Hematopoietic multipotent progenitor cell (in vitro differentiated cells): ENCODE results near the gene TENM3. TPM values are rescaled to one million over a fixed set of nuclear protein-coding genes. Genes with fewer than 3 reads are reported as not detected.

Experiments used
- DNase-seq, 3 donors: peaks; one replicate each; pipeline ENCODE4 v3.0.0-alpha.2; 2011 to 2015; ENCODE audit warnings: low read depth in 2 of 3, low spot score in 2 of 3
- total RNA-seq: library from RNA; depleted of rRNA; stranded (reverse); fragments of >200 nt; gene quantifications from one replicate; pipeline ENCODE4 v1.2.3, GENCODE V29; 2012

TENM3 gene
- total RNA-seq, 1 donor, result not detected

DNA sequence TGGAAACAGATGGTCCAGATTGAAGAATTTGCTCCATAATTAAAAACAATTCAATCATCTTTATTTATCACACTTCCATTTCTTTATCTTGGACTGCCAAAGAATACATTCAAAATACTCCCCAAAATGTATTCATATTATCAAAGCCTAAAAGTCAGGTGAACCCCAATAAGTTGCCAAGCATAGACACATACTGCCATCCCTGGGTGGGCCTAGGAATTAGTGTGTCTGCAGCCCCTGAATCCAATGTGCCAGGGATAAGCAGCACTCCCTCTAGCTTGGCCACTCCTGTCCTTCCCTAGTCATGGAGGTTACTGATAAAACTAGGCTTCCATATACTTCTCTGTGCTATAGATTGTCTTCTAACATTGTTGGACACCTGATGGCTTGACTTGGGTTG, 199.9 kb downstream of the TENM3 start:
- no peak for DNase-seq

DNA sequence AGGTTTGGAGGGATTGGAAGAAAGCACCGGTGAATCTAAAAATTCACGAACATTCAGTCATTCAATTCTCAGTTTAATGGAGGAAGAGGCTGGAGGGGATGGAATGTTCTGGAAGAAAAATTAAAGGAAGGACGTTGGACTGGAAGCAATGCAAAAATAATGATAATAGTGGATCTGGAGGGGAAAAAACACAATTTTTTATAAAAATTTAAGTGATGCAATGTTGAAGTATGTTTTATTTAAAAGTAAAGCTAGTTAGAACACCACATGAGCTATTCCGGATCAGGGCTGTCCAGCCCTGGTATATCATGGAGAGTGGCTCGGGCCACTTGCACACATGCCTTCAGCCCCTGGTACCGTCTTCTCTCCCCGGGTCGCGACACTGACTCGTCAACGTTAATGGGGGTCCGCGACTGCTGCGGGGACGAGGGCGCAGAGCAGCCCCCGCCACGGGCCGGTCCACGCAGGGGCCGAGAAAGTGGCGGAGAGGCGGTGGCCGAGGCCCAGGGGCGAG, 204.6 kb downstream of the TENM3 start:
- no peak for DNase-seq

DNA sequence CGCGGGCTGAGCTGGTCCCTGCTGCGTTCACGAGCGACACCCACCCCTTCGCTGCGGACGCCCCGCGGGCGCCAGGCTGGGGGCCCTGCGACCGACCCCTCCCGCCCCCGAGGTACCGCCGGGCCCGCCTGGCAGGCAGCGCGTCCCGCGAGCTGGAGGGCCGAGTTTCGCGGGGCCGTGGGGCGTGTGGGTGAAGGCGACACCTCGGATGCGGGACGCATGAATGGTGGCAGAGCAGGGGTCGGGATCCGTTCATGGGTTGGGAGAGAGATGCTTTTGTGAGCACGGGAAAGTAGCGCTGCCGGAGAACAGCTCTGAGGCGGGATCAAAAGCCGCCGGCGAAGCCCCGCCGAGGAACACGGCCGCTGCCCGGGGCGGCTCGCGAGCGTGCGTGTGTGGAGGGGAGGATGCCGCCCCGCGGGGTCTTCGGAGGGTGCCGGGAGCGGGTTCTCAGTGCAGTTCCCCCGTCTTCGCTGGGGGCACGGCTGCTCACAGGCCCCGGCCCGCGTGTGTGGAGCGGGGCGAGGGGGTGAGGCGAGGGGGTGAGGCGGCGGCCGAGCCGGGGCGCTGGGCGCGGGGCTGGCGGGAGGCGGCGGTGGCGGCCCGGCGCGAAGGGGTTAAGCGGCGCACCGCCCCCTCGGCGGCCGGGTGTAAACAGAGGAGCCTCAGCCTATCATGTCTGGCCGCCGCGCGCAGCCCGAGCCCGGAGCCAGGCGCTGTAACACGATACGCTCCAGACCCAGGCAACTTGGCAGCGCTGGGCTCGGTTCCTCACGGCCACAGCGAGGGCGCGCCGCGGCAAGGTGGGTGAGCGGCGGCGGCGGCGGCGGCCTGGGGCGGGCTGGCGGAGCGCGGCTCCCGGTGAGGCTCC, 205.3 kb downstream of the TENM3 start:
- peak in 2 of 3 donors; percentile 59 to 66 for DNase-seq

DNA sequence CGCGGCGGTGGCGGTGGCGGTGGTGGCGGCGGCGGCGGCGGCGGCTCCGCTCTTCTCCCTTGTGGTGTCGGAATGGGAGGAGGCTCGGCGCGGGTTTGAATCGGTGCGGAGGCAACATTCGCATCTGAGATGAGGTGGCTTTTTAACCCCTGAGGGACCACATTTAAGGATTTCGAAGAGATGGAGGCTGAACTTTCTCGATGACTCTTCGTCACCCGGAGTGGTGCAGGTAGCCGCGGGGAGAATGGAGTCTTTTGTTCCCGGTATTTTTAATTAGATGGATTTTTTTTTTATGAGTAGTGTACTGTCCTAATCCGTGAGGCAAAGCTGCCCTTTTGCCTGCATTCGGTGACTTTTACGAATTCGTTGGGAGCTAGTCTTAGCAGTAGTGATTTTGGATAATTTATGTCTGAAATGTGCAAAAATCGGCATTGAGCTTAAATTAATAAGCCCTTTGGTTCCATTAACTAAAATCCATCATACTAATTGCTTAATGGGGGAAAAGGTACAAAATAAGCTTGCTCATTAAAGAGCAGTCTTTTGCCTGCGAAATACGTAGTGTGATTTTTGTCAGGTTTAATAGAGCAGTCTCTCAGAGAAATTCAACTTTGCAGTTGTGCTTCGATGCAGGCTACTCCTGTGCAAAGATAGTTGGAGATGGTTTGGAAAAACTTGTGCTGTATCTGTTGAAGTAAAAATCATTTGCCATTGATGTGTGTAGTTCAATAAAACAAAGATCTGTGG, 206.2 kb downstream of the TENM3 start:
- peak in 1 of 3 donors; percentile 30 for DNase-seq

DNA sequence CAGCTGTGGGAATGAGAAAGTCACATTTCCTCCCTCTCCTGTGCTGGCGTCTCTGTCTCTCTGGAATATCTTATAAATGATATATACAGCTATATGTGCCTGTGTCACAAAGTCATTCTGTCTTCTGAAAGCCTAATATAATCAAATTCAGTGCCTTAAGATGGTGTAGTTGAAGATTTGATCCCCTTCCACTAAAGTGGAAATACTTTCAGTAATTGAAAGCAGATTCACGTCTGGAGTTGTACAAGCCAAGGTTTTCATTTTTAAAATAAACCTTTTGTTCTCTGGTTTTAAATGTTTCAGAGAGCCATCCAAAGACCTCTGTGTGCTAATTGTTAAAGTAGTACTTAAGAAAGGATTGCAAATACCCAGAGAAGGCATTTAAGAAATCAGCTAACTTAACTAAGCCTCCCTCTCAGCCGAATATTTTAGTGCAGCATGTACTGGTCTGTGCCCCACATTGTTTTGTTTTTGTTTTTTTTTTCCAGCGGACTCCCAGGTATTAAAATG, 206.8 kb downstream of the TENM3 start:
- peak in 1 of 3 donors; percentile 20 for DNase-seq

DNA sequence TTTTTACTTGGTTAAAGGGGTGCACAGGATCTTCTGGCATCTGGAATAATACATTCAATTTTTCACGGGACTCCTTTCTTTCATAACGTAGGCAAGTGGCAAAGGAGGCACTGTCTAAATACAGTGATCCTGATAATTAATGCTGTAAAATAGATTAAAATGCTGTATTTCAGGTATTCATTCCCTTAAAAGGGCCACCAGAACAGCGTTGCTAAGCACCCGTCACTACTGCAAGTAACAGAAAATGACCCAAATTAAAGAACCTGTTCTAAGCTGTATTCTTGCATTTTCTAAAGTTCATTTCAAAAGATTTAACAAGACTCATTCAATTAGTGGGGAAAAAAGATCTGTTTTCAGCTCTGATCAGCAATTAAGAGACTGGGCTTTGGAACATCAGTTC, 208.2 kb downstream of the TENM3 start:
- DNase-seq, result no peak

DNA sequence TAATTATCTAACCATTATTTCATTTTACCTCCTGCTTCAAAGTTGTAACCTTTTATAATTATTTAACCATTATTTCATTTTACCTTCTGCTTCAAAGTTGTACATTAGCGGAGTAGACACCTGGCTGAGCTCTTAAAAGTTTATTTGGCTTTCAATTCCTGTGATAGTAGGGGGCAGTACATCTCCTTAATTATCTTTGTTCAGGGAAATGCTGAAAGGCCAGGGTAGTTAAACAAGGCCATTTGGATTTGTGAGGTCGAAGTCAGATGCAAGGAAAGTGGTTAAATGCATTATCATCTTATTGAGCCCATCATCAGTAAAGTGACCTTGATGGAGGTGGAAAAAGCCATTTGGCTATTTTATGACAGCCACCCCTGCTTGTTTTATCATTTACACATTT, 210.6 kb downstream of the TENM3 start:
- DNase-seq, result no peak

DNA sequence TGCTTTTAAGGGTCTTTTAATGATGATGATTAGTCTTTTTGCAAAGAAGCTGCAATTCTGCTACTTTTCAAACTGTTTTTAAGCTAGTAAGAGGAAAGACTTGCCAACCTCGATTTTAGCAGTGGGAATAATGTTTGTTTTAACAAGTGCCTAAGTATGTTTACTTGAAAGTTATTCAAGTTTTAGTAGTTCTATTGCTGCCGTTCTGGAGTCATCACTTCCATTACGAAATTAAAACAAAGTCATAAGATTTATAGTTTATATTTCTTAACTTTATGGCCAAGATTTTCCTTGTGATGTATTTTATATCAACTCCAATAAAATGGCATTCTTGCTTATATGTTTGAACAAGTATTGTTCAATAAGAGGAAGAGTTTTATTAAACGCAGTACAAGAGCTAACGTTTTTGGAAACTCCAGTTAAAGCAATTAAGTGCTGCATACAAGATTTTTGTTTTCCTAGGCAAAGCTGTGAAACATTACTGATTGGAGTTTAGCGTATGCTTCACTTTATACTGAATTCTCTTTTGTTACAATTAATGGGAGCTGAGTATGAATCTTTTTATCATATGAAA, 211.3 kb downstream of the TENM3 start:
- DNase-seq, result no peak

DNA sequence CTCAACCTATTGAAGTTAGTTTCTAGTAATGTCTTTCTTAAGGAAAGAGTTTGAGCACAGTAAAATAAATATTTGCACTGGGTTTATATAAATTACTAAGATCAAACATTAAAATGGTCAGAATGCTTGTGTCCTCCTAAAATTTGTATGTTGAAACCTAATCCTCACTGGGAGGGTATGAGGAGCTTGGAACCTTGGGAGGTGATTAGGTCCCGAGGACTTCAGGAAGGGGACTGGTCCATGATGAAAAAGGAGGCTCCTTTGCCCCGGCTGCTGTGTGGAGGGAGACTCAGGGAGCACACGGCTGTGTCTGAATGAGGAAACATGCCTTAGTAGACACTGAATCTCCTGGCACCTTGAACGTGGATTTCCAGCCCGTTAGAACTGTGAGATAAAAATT, 221.9 kb downstream of the TENM3 start:
- no peak for DNase-seq

DNA sequence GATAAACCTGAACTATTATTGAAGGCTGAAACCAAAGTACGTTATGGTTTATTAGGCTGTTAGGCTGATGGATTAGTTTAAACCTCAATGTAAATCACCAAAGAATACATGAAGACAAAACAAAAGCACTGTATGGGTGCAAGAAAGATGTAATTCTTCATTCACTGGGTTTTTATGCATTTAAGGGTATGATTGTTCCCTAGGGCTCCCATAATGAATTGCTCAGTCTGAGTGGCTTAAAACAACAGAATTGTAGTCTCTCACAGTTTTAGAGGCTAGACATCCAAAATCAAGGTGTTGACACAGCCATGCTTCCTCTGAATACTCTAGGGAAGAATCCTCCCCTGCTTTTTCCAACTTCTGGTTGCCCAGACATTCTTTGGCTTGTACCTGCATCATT, 222.8 kb downstream of the TENM3 start:
- no peak for DNase-seq

DNA sequence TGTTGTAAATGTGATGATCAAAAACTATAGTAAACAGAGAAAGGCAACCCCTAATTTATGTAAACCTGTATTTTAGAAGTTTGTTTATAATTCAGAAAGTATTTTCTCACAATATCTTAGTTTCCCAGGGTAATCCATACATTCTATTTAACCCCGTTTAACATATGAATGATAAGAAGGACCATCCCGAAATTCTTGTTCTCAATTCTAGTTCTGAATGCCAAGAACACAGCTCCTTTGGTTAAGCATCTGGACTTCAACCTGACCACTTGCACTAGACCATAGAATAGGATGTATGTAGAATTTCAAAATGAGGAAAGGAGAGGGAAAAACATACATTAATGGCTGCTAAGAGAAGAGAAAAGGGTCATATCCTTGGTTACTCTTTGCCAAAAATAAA, 227.0 kb downstream of the TENM3 start:
- no peak for DNase-seq

DNA sequence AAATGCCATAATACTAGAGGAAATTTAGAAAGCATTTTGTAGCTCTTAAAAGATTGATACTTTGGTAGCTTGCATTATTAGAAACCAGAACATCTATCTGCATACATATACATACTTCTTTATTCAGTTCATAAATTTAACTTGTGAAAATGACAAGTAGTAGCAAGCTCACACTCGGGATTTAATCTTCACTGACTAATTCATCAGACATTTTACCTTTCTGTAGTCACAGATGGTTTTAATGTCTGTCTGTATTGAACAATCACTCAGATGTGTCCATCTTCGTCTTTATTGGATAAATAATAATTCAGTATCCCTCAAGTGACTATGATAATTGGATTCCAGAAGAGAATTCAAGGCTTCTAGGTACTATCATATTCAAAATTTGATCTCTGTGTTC, 232.3 kb downstream of the TENM3 start:
- no peak for DNase-seq

DNA sequence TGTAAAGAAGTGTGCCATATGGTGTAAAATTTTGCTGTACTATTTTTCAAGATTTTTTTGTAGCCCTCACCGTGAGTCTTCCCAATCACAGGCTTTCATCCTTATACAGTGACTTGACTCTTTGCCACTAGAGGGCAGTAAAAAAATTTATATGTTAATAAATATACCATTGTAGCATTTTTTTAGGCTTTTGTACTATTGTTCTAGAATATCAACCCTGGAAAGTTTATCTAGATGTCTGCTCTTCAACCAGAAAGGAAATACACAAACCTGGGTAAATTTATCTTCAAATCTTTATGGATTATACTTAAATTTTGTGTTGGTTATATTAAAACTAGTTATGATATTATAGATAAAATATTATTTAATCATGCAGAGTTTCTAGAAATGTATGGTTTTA, 235.3 kb downstream of the TENM3 start:
- DNase-seq, result peak in 2 of 3 donors; percentile 24 to 66

DNA sequence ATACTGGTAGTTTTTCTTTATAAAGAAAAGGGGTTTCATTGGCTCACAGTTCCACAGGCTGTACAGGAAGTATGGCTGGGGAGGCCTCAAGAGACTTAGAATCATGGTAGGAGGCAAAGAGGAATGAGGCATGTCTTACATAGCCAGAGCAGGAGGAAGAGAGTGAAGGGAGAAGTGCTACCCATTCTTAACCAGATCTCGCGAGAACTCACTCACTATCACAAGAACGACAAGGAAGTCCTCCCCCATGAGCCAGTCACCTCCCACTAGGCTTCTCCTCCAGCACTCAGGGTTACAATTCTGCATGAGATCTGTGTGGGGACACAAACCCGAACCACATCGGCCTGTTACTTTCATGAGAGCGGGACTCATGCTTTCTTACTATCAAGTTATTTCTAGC, 240.5 kb downstream of the TENM3 start:
- no peak for DNase-seq

DNA sequence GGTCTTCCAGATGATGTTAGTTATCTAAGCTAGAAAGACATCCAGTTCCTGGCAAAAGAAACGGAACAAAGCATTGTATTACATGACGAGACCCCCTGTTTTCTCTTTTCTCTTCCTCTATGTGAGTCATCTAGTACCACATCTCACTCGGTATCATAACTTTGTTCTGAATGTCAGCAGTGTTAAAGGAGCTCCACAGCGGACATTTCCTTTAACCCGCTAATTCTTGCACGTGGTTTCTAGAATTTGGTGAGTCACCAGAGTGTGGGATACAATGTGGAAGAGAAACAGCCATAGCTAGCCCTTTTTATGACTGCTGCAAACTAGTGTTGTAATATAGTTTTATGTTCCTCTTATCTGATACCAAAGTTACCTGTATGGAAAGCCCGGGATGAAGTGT, 243.7 kb downstream of the TENM3 start:
- no peak for DNase-seq

DNA sequence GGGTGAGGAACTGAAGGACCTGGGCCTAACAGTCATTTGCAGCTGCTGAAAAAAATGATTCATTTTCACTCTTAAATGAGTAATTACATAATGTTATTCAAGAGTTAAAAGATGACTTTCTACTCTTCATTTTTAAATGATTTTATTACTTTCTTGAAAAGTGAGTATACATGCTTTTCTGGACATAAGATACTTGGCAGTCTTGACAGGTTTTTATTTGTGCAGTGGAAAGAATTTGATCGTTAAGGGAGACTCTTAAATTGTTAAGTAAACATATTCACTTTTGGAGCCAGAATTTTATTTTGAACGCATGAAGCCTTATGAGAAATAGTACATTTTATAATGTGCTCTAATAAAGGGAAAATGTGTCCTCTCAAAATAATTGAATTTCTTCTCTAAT, 245.7 kb downstream of the TENM3 start:
- DNase-seq, result no peak

DNA sequence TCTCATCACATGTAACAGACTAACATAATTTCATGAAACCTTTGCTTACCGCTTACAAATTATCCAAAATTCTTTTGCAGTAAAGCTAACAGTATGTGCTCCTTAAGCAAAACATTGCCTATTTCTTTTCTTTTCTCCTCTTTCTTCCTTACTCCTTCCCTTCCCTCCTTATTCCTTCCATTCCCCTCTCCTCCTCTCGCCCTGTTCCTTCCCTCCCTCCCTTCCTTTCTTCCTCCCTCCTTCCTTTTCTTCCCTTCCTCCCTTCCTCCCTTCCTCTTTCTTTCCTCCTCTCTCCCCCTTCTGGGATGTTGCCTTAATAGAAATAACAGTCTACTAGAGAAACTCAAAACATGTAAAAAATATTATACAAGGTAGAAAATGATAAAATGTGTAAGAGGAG, 246.4 kb downstream of the TENM3 start:
- no peak for DNase-seq

DNA sequence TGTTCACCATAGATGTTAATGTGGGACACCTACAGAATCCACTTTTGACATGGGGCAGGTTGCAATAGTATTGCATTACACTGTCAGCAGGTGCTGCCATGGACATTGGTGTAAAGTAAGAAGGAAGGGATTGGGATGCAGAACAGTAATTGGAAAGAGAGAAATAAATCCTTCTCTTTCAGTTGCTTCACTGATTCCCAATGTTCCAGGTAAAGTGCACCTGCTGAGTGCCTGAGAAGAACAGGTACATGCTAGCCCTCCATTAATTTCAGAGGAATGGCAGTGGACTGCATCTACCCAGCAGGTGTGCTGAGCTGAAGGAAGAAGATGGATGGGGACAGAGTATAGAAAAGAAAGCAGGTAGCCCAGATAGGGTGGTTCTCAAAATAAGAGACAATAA, 248.5 kb downstream of the TENM3 start:
- no peak for DNase-seq

DNA sequence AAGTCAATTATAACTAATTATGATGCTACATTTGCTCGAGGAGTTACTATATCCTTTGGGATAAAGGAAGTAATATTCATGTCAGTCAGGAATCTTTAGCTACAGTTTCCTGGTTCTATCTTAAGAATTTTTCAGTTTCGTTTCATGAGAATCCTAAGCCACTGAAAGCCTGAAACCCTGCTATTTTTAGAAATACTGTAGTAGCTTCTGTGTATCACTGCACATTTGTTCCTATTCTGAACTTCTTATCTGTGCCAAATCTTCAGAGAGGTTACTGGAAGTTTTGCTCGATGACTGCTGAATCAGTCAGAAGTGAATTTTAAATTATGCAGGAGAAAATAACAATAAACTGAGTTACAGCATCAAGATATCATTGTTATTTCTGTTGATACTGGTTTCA, 249.2 kb downstream of the TENM3 start:
- DNase-seq, result peak in 1 of 3 donors; percentile 4

DNA sequence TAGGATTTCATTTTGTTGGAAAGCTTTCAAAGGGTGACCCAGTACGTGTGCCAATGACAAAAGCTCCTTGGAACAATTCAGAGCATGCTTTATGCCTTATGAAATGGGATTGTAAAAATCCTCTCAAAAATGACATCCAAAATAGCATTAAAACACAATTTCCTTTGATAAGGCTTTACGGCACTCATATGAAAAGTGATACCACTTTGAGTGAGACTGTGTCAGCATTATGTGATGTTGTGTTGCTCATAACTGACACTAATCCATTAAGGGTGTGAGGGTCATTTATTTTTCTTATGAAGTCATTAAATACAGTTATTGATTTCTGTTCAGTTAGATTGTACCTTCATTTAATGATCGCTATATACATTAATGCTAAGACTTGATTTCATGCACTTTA, 250.2 kb downstream of the TENM3 start:
- DNase-seq, result no peak

DNA sequence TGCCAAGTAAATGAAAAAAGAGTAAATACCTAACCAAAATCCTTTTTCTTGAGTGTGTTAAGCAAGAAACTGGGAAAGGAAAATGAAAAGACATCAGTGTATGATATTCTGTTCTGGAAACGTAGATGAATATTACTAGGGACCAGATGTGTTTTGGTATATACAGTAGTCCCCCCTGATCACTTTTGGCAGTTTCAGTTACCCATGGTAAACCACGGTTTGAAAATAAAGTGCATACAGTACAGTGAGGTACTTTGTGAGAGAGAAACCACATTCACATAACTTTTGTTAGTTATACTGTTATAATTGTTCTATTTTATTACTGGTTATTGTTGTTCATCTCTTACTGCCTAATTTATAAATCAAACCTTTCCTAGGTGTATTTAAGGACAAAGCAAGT, 250.9 kb downstream of the TENM3 start:
- no peak for DNase-seq
